HG02981 (cell line): ENCODE data around the gene VIP.
"Not testable (repeated sequence)": the region's sequence is repeated elsewhere in the genome, so short reads cannot be mapped to it uniquely, and the experiment has no call there.

Source experiments
- ATAC-seq: cut with Tn5 transposase; IDR thresholded peaks from one replicate; pipeline ENCODE4 v1.9.1; 2021; ENCODE audit warnings: mild to moderate bottlenecking, moderate library complexity; ENCODE audit not compliant: unreplicated experiment

The VIP gene

DNA sequence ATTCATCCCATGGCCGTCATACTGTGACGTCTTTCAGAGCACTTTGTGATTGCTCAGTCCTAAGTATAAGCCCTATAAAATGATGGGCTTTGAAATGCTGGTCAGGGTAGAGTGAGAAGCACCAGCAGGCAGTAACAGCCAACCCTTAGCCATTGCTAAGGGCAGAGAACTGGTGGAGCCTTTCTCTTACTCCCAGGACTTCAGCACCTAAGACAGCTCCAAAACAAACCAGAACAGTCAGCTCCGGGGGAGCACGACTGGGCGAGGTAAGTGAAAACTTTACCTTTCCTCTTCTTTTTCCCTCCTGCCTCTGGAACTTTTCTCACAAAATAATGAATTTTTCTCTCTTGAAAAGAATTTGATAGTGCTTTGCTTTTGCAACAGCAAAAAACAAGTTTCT lies at the start of gene VIP:
Gene VIP (plus strand): TSS at position 104 of the 400 bp plus-strand sequence. CDS start 1,381 bp downstream, outside the sequence.
- ATAC-seq, result no peak

DNA sequence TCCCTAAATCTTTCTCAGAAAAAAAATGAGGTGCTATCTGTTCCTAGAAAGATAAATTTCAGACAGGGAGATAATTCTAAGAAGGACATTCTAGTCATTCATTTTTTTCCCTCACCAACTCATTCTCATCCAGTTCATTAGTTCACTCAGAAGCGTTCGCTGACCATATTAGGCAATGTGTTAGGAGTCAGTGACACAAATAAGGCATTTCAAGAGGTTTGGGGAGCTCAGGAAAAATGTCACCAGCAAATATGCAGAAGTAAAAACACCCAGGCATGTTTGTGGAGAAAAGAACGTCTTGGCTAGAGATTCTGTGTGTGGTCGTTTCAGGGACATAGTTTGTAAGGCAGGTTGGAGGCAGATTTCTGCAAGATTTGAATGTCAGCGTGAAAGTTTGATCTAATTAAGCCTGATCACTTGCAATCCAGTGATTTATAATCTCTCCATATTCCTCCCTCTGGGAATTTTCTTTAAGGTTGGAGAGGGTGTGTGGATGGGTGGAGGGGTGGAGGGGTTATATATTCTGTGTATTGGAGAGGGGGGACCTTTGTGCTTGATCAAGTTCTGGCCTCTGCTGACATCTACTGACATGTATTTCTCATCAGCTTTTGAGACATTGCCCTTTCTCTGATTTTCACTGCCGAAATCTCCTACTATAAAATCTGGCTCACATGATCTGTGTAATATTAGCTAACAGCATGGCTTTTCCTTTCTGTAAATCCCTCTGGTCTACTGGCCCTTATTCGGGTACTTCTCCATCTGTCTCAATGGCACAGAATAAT lies 49.3 kb upstream of the VIP start:
- no peak for ATAC-seq

- ATAC-seq, result no peak
Measured at GRCh38 chr6:152701863-152702401, 48.7 kb upstream of the VIP start.

- not testable (repeated sequence) for ATAC-seq
Measured at GRCh38 chr6:152703750-152704149, 46.8 kb upstream of the VIP start.

- no peak for ATAC-seq
Measured at GRCh38 chr6:152705327-152705726, 45.3 kb upstream of the VIP start.

GRCh38 chr6:152716322-152716721 lies 34.3 kb upstream of the VIP start:
- no peak for ATAC-seq

GRCh38 chr6:152720974-152721373 lies 29.6 kb upstream of the VIP start:
- no peak for ATAC-seq

DNA sequence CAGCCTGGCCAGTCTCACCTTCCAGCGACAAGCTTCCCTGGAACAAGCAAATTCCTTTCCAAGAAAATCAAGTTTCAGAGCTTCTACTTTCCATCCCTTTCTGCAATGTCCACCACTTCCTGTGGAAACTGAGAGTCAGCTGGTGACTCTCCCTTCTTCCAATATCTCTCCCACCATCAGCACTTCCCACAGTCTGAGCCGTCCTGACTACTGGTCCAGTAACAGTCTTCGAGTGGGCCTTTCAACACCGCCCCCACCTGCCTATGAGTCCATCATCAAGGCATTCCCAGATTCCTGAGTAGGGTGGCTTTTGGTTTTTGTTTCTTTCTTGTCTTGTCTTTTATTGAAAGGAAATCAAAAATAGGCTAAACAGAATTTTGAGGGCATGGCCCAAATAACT lies 28.6 kb upstream of the VIP start:
- no peak for ATAC-seq

DNA sequence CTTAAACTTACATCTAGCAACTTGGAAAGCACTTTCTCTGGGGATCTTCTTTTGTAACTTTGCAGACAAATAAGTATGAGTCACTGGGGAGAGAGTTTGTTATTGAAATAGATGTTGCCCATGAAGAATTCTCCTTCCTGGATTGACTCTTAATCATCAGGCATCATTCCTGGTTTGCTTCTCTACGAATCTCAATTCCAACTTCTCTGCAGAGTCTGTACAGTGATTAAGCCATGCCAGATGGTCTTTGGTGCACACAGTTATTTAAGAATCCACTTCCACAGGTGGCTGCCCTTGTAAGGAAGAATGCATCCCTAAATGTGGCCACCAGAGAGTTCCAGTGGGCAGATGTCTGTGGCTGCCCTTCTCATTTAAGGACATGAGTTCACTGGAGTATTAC lies 27.2 kb upstream of the VIP start:
- ATAC-seq, result no peak

DNA sequence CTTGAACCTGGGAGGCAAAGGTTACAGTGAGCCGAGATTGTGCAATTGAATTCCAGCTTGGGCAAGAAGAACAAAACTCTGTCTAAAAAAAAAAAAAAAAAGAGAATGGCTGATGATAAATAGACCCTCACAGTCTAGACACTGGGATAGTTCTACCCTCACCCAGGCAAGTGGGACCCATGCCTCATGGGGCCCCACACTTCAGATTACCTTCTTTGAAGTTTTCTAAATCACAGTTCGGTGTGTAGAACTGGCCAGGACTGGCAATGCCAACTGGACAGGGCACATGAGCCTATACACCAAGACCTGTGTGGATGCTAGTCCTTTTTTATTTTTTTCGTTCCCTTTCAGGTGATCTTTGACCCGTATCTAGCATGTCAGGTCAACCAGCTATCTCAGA lies 24.3 kb upstream of the VIP start:
- no peak for ATAC-seq

DNA sequence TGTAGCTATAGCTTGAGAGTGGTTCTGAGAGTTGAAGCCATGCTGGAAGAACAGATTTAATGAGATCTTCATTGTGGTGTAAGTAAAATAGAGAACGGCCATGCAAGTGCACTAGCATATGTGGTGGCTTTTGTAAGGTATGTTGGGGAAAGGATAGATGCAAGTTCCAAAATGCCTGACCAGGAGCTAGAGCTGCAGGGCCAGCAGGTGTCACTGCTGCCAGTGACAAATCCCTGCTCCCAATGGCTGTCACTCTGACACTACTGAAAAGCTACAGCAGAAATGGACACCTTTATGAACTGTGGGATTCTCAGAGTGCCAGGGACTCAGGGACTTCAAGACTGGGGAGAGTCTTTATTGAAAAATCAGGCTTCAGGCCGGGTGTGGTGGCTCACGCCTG lies 23.1 kb upstream of the VIP start:
- no peak for ATAC-seq

DNA sequence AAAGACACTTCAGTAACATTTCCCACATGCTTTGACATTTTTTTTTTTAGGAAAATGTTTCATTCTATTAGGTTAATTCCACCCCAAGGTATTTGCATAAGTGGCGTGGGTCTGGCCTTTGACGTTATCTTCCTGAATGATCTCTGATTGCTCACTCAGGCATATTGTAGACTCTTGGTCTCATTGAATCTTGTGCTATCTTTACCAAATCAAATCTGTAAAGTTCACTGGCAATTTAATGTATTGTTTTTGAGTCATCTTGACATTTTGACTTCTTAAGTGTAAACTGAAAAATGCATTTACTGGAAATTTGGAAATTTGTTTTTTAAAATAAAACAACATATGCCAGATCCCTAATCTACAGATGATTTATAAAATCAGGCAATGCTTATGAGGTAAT lies 16.0 kb upstream of the VIP start:
- ATAC-seq, result no peak

DNA sequence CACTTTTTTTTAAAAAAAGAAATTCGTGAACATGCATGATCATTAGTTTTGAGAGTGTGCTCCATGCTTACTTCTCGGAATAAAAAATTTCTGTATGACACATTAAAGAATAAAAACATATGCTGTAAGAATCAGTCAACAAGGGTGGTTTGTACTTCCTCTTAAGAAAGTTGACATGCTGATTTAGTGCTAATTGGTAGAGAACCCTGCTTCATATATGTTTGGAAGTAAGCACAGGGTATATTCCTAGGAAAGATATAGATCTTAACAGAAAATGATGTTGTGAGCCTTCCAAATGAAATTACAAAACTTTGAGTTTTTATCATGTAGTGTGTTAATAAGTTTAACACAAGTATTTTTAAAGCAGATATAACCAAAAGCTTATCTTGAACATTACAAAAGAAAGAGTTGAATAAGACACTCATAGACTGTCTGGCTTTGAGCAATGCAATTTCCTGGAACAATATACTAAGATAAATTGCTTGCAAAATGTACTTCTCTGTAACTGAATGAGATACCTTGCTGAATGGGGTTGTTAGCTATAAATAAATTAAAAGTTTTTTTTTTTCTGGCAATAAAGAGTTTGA lies 13.8 kb upstream of the VIP start:
- ATAC-seq, result no peak

GRCh38 chr6:152745509-152746171 lies 5.0 kb upstream of the VIP start:
- ATAC-seq, result no peak

- no peak for ATAC-seq
Measured at GRCh38 chr6:152746172-152746553, 4.4 kb upstream of the VIP start.

DNA sequence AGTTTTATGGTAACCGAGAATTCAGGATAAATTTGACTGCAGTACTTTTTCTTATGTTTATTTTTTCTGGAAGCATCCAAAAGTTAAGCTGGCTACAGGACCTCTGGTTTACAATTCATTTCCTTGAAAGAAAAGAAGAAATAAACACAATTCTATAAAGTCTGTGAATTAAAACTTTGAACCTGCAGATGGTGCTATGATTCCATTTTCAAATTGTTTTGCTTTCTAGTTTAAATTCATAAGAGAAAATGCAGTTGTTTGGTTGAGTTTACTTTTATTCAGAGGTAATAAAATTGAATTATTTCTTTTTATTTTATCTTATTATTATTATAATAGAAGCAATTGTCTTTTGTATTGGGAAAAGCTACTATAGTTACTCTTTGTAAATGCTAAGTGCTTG lies 1.8 kb upstream of the VIP start:
- no peak for ATAC-seq

DNA sequence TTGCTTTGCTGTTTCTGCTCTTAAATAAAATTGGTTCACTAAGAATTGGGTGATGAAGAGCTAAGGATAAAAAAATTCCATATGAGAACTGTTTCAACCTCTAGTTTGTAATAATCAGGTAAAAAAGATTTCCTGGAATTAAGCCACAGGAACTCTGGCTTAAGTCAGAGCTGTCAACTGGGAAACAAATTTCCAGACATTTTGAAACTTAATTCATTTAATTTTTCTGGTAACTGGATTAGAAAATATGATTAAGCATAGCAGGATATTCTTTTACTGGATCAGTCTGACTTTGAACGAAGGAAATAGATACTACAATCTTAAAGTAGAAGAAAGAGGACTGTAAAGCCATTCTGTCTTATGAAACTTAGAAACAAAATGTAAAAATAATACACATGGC lies 1.3 kb upstream of the VIP start:
- no peak for ATAC-seq

GRCh38 chr6:152765331-152765730 lies 14.7 kb downstream of the VIP start:
- no peak for ATAC-seq

DNA sequence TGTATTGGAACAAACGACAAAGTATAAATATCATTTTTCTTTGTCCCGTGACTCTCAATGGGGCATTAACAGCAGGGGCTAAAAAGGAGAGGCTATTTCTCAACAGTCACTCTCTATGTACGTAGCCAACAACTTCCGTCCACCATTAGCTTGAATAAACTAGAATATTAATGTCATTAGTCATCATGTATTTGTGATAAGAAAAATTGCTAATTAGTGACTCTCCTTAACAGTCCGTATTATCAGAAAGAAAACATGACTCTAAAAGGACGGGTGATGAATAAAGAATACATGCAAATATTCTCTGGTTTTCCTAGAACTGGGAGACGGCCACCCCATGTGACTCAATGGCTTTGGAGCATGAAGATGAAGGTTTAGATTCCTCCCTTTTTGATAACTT lies 18.6 kb downstream of the VIP start:
- ATAC-seq, result no peak

- ATAC-seq, result no peak
Measured at GRCh38 chr6:152769993-152770392, 19.4 kb downstream of the VIP start.

DNA sequence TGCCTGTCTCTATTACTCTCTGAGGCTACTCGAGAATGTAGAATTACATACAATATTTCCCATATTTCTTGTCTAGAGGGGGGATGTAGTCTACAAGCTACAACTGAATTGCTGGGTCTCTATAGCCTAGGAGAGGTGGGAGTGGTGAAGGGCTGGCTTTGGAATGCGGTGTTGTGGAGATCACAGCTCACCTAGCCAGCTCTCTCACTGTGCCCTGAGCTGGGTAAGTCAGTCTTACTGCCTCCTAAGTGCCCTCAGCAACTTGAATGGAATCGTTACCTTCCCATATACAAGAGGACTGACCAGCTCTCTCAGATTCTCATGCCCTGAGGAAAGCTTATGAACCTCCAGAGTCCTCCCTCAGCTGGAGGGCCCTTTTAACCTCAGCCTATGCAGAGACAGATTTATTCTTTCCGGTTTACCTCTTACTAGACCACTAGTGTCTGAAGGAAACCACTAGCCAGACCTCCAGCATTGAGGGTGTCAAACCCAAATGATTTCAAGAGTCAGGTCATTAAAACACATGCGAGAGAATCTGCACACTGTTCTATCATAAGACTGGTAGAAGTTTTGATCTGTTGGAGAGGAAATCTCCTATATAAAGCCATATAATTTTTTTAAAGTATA lies 20.6 kb downstream of the VIP start:
- no peak for ATAC-seq

DNA sequence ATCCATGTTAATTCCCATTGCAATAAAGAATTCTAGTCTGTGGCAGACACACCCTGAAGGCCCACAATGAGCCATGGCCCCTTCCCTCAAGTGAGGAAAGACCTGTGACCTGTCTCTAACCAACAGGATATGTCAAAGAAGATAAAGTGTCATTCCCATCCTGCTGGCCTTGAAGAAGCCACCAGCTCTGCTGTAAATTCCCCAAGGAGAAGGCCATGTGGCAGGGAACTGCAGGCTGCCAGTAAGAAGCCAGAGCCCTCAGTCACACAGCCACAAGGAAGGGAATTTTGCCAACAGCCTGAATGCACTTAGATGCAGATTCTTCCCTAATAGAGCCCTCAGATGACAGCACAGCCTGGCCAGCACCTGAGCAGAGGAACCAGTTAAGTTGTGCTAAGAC lies 24.8 kb downstream of the VIP start:
- no peak for ATAC-seq
